Measurements from ENCODE around the gene NPHP4.
"Not testable (repeated sequence)": the region's sequence is repeated elsewhere in the genome, so short reads cannot be mapped to it uniquely, and the experiment has no call there.

Gene NPHP4

GRCh38 chr1:5868931-5869500 is 123.2 kb downstream of the NPHP4 start:
- no peak for DNase-seq

GRCh38 chr1:5865774-5866173 is 126.5 kb downstream of the NPHP4 start:
- DNase-seq, result no peak

GRCh38 chr1:5865056-5865455 is 127.2 kb downstream of the NPHP4 start:
- no peak for DNase-seq

- DNase-seq, result no peak
These were observed 128.0 kb downstream of the NPHP4 start for GRCh38 chr1:5864256-5864655.

- DNase-seq, result no peak
These were observed 129.0 kb downstream of the NPHP4 start for GRCh38 chr1:5863238-5863637.

GRCh38 chr1:5861871-5862825 is 130.1 kb downstream of the NPHP4 start:
- DNase-seq, result no peak

- DNase-seq, result no peak
These were observed 131.9 kb downstream of the NPHP4 start for GRCh38 chr1:5860277-5860676.

- no peak for DNase-seq
These were observed 132.5 kb downstream of the NPHP4 start for GRCh38 chr1:5859766-5860165.

- DNase-seq, result no peak
These were observed 133.3 kb downstream of the NPHP4 start for GRCh38 chr1:5858844-5859407.

- no peak for DNase-seq
These were observed 134.0 kb downstream of the NPHP4 start for GRCh38 chr1:5858246-5858645.

GRCh38 chr1:5857508-5858090 is 134.6 kb downstream of the NPHP4 start:
- no peak for DNase-seq

- no peak for DNase-seq
These were observed 135.2 kb downstream of the NPHP4 start for GRCh38 chr1:5857011-5857410.

- DNase-seq, result no peak
These were observed 135.9 kb downstream of the NPHP4 start for GRCh38 chr1:5856246-5856815.

- no peak for DNase-seq
These were observed 136.9 kb downstream of the NPHP4 start for GRCh38 chr1:5855196-5855897.

GRCh38 chr1:5854754-5855153 is 137.5 kb downstream of the NPHP4 start:
- no peak for DNase-seq

GRCh38 chr1:5853858-5854257 is 138.4 kb downstream of the NPHP4 start:
- DNase-seq, result not testable (repeated sequence)

- no peak for DNase-seq
These were observed 141.7 kb downstream of the NPHP4 start for GRCh38 chr1:5850503-5850902.

- DNase-seq, result no peak
These were observed 142.7 kb downstream of the NPHP4 start for GRCh38 chr1:5849550-5849949.

- no peak for DNase-seq
These were observed 145.1 kb downstream of the NPHP4 start for GRCh38 chr1:5847013-5847659.

GRCh38 chr1:5845376-5845775 is 146.8 kb downstream of the NPHP4 start:
- no peak for DNase-seq

GRCh38 chr1:5844442-5844841 is 147.8 kb downstream of the NPHP4 start:
- no peak for DNase-seq

GRCh38 chr1:5843521-5844096 is 148.6 kb downstream of the NPHP4 start:
- DNase-seq, result no peak
